Peyer's patch (tissue), 4 donors: ENCODE results near the gene PROM1.

Source experiments
- CTCF ChIP-seq, 6 experiments: fragments of 450-650 bp in 4 of 6; fragments of 200-600 bp in 2 of 6; sonication (generic) in 1 of 6; IDR thresholded peaks; one replicate each; pipeline ENCODE4 v1.5.1; 2017 to 2019; ENCODE audit warnings: antibody characterized with exemption in 6 of 6, mild to moderate bottlenecking in 3 of 6, moderate library complexity in 1 of 6
- POLR2A ChIP-seq, 2 donors: fragments of 450-650 bp; IDR thresholded peaks; one replicate each; pipeline ENCODE4 v1.5.1; 2017; ENCODE audit warnings: antibody characterized with exemption in 2 of 2, mild to moderate bottlenecking in 2 of 2, moderate library complexity in 2 of 2

GRCh38 chr4:16018061-16018676 lies 65.7 kb downstream of the PROM1 start:
- TF ChIP-seq CTCF (IDR thresholded peaks at IDR 0.05), result no peak
- TF ChIP-seq POLR2A (IDR thresholded peaks at IDR 0.05), result no peak
